Right cardiac atrium (tissue), 5 donors: ENCODE results near the gene SRGAP1. TPM values are rescaled to one million over a fixed set of nuclear protein-coding genes. Genes with fewer than 3 reads are reported as not detected.
"Not testable (repeated sequence)": the region's sequence is repeated elsewhere in the genome, so short reads cannot be mapped to it uniquely, and the experiment has no call there.

Experiments
- ATAC-seq, 2 donors: fragments of 200-7000 bp; cut with Tn5 transposase; one replicate each; pipeline versions ENCODE4 v1.8.0 to v1.9.1; 2020; ENCODE audit warnings: moderate library complexity in 2 of 2, mild to moderate bottlenecking in 1 of 2
- DNase-seq, 3 donors: peaks; one replicate each; pipeline ENCODE4 v3.0.0-alpha.2; 2020
- H3K27ac ChIP-seq: one replicate; pipeline ENCODE4 v1.5.1; 2013; ENCODE audit warnings: mild to moderate bottlenecking, low read length, control low read depth, moderate library complexity
- H3K27me3 ChIP-seq: one replicate; pipeline ENCODE4 v1.6.1; 2013; ENCODE audit not compliant: control insufficient read depth, insufficient read depth
- H3K4me1 ChIP-seq: one replicate; pipeline ENCODE4 v1.6.1; 2013; ENCODE audit warnings: low read length; ENCODE audit not compliant: control insufficient read depth, insufficient read depth
- H3K4me3 ChIP-seq: one replicate; pipeline ENCODE4 v1.5.1; 2013; ENCODE audit warnings: low read length, control low read depth
- H3K9me3 ChIP-seq: one replicate; pipeline ENCODE4 v1.6.1; 2013; ENCODE audit warnings: low read length; ENCODE audit not compliant: control insufficient read depth
- WGBS: extraction: QIAGEN DNeasy Blood & Tissue Kit; methylation state at CpG from one replicate; pipeline ENCODE4 v1.1.7; 2013; 5-methylcytosine and 5-hydroxymethylcytosine counted together
- intact Hi-C, 4 donors: fragments of 100-400 bp; cut with DNase I; formaldehyde crosslinking; loops; one replicate each; pipeline versions ENCODE4 v1.11.0 to v1.14.0; 2022 to 2023
- polyA plus RNA-seq: library from polyadenylated mRNA; stranded (reverse); fragments of 200-250 nt; gene quantifications from one replicate; pipeline ENCODE4 v1.2.3, GENCODE V29; 2013
- total RNA-seq, 4 donors: library from RNA; stranded (reverse); fragmentation: NEBNext Ultra II Directional; extraction: Animal tissue kit (Norgen Biotek cat#: 25700); gene quantifications; one replicate each; pipeline ENCODE4 v1.2.1, GENCODE V29; 2021
- donor health status: healthy with polysubstance abuse.
- donor health status: DM: no; HTN: yes; CAD: no.
- donor health status: DM: no; HTN: no; CAD: no.
- donor health status: DM: no; HTN: yes; CAD: no; lungs with severe emphysema.
- donor health status: DM: yes; HTN: yes; CAD: no.

The SRGAP1 gene
- total and polyA plus RNA-seq, 5 donors, result 1.7 to 5.5 (median 5.1) TPM

DNA sequence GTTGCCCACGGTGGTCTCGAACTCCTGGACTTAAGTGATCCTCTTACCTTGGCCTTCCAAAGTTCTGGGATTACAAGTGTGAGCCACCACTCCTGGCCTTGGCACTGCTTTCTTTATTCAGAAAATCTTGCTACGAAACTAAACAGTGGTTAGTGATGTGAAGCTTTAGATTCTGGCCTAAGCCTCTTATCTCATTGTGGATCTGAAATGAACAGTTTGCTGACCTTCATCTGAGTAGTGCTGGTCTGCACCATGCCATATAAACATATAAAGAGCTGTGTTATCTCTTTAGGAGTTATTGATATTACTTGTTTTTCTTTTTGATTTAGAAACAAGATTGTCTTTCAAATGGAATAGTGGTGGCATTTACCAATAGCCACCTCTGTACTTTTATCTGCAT, 22.6 kb downstream of the SRGAP1 start:
- WGBS, result 95% methylated on average over 3 of the region's 3 CpGs
- intact Hi-C loops, result no loop called here

DNA sequence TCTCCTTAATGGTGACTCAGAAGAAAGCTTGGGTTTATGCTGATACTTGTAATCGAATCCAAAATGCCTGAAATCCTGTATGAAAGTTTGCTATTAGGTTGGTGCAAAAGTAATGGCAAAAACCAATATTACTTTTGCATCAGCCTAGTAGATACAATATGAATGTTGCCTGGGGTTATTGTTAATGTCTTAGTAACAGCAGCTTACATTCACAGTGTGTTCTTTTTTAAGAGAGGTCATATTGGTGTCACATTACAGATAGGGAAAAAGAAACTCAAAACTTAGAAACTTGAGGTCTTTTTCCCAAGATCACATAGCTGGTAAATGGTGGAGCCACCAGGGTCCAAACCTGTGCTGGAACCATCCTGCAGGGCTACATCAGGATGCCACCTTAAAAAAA, 25.2 kb downstream of the SRGAP1 start:
- Histone ChIP-seq H3K4me3 (no peak overlapping the region), H3K27ac (no peak overlapping the region), H3K4me1 (peaks cover 1% of the 10 kb centered on the region), H3K27me3 (no peaks in the 10 kb centered on the region), H3K9me3 (no peaks in the 10 kb centered on the region)
- WGBS, result 97% methylated on average over 1 of the region's 1 CpG
- DNase-seq, result no peak
- intact Hi-C loops, result no loop called here
- no peak for ATAC-seq

More for the DNA sequence above, 22.6 kb downstream of the SRGAP1 start:
- Histone ChIP-seq H3K4me1 (peaks cover 1% of the 10 kb centered on the region), H3K4me3 (no peak overlapping the region), H3K27me3 (no peaks in the 10 kb centered on the region), H3K27ac (no peak overlapping the region), H3K9me3 (no peaks in the 10 kb centered on the region)
- DNase-seq (no peak), ATAC-seq (no peak)

DNA sequence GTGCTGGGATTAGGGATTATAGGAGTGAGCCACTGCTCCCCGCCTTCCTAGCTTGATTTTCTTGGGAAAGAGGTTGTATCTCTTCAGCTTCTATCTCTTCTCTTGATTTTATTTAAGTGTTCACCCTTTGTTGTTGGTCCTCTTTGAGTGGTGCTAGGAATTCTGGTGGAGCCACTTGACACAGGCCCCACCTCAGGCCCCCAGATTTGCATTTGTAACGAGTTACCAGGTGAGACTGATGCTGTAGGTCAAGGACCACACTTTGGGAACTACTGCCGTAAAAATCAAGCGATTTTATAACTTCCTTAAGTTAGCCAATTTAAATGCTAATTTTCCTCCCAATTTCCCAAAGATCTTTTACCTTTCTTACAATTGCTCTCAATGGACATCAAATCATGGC, 26.3 kb downstream of the SRGAP1 start:
- peaks cover 1% of the 10 kb centered on the region for H3K4me1 ChIP-seq
- WGBS, result 94% methylated on average over 4 of the region's 4 CpGs
- ATAC-seq (no peak), DNase-seq (no peak)
- no peak overlapping the region for H3K4me3 ChIP-seq
- intact Hi-C loops, result no loop called here
- H3K27ac ChIP-seq, result no peak overlapping the region
- no peaks in the 10 kb centered on the region for H3K27me3 ChIP-seq
- H3K9me3 ChIP-seq, result no peaks in the 10 kb centered on the region

DNA sequence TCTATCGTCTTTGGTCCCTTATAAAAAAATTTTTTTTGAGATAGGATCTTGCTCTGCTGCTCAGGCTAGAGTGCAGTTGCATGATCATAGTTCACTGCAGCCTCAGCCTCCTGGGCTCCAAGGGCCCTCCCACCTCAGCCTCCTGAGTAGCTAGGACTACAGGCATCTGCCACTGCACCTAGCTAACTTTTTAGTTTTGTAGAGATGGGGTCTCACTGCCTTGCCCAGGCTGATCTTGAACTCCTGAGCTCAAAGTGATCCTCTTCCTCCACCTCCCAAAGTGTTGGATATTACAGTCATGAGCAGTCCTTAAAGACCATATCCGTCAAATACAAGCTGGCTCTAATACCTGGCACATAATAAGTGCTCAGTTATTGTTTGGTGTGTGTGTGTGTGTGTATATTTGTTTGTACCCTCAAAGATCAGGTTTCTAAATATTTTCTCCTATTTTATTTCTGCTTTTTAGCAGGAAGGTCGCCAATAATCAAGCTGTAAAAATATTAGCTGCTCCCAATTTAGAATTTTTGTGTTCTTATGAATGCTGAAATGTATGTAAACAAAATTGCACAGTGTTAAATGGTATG, 30.5 kb downstream of the SRGAP1 start:
- WGBS, result 84% methylated on average over 3 of the region's 3 CpGs
- Histone ChIP-seq H3K27ac (no peak overlapping the region), H3K9me3 (no peaks in the 10 kb centered on the region), H3K4me1 (no peaks in the 10 kb centered on the region), H3K27me3 (no peaks in the 10 kb centered on the region), H3K4me3 (no peak overlapping the region)
- no peak for DNase-seq
- intact Hi-C loops, result no loop called here
- no peak for ATAC-seq

DNA sequence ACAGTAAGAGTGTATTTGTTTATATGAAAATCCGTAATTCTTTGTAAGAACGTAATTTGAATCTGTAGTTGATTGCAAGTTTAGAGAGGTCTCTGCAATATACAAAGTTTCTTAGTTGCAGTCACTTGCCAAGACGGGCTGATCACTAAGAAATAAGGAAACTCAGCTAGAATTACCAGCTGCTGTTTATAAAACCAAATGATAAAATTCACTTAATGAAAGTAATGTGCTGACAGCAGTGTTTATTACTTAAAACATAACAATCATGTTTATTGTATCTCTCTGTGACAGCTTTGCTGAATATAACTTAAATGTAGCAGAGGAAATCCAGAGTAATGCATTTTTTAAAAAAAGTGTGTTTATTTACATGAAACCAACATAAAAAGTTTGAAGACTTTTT, 31.2 kb downstream of the SRGAP1 start:
- Histone ChIP-seq H3K4me1 (no peaks in the 10 kb centered on the region), H3K9me3 (no peaks in the 10 kb centered on the region), H3K27ac (no peak overlapping the region), H3K4me3 (no peak overlapping the region), H3K27me3 (no peaks in the 10 kb centered on the region)
- WGBS, result 60% methylated on average over 3 of the region's 3 CpGs
- DNase-seq (no peak), ATAC-seq (no peak)
- intact Hi-C loops, result no loop called here

DNA sequence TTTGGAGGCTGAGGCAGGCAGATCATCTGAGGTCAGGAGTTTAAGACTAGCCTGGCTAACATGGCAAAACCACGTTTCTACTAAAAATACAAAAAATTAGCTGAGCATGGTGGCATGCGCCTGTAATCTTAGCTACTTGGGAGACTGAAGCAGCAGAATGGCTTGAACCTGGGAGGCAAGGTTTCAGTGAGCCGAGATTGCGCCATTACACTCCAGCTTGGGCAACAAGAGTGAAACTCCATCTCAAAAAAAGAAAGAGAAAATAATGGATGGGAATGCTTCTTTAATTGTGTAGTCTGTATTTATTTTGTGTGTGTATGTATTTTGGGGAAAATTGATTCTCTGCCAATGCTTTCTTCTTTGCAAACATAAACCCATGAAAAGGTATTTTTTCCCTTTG, 32.5 kb downstream of the SRGAP1 start:
- Histone ChIP-seq H3K4me1 (no peaks in the 10 kb centered on the region), H3K27me3 (no peaks in the 10 kb centered on the region), H3K9me3 (no peaks in the 10 kb centered on the region), H3K4me3 (no peak overlapping the region), H3K27ac (no peak overlapping the region)
- ATAC-seq (no peak), DNase-seq (no peak)
- 86% methylated on average over 4 of the region's 4 CpGs for WGBS
- intact Hi-C loops, result no loop called here

DNA sequence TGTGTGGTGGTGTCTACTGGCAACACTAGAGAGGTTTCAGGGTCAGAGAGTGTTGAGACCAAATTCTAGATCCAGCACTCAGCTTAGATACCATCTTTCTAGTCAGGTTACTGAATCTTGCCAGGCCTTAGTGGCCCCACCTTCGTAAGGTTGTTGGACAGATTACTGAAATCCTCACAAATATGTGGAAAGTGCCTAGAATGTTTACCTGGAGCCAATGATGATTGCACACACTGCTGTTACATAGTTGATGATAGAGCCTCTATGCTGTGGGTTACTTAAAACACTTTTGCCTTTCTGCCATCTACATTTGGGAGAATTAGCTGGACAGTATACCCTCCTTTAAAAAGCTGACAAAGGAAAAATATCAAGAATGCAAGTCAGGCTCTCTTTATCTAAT, 33.2 kb downstream of the SRGAP1 start:
- DNase-seq (no peak), ATAC-seq (no peak)
- H3K27ac ChIP-seq, result no peak overlapping the region
- intact Hi-C loops, result no loop called here
- H3K4me3 ChIP-seq, result no peak overlapping the region
- H3K9me3 ChIP-seq, result no peaks in the 10 kb centered on the region
- no peaks in the 10 kb centered on the region for H3K27me3 ChIP-seq
- 96% methylated on average over 1 of the region's 1 CpG for WGBS
- no peaks in the 10 kb centered on the region for H3K4me1 ChIP-seq

DNA sequence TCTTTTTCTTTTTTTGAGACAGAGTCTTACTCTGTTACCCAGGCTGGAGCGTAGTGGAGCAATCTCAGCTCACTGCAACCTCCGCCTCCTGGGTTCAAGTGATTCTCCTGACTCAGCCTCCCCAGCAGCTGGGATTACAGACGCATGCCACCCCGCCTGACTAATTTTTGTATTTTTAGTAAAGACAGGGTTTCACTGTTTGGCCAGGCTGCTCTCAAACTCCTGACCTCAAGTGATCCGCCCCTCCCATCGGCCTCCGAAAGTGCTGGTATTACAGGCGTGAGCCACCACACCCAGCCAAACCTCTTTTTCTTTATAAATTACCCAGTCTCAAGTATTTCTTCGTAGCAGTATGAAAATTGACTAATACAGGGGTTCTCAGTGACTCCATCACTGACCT, 35.7 kb downstream of the SRGAP1 start:
- H3K27ac ChIP-seq, H3K27me3 ChIP-seq, ATAC-seq, DNase-seq, H3K9me3 ChIP-seq, intact Hi-C loops, H3K4me1 ChIP-seq, H3K4me3 ChIP-seq: not testable (repeated sequence)
- 92% methylated on average over 9 of the region's 9 CpGs for WGBS

DNA sequence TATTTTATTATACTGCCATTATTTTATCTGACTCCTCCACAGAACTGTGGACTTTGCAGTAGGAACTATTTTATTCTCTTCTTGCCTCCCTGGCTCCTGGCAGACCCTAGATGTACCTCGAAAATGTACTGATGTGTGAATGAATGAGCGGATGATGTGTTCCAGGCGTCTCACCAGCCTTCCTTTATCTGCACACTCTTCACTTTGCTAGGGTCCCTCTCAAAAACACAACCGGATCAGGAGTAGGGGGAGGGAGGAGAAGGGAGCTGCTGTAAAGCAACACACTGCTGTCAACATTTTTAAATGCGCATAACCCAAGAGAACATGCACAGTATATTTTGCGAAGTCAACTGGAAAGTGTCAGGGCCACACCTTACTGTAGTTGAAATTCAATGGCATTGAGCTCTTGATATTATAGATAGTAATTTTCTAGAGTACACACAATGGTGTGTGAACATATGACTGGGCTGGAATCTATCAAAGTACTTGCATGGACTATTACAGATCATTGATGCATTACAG, 36.3 kb downstream of the SRGAP1 start:
- WGBS, result 64% methylated on average over 6 of the region's 6 CpGs
- no peak for DNase-seq
- Histone ChIP-seq H3K27me3 (no peaks in the 10 kb centered on the region), H3K27ac (no peak overlapping the region), H3K9me3 (no peaks in the 10 kb centered on the region), H3K4me3 (no peak overlapping the region), H3K4me1 (no peaks in the 10 kb centered on the region)
- ATAC-seq, result peak in 1 of 2 donors; percentile 67
- intact Hi-C loops, result no loop called here

DNA sequence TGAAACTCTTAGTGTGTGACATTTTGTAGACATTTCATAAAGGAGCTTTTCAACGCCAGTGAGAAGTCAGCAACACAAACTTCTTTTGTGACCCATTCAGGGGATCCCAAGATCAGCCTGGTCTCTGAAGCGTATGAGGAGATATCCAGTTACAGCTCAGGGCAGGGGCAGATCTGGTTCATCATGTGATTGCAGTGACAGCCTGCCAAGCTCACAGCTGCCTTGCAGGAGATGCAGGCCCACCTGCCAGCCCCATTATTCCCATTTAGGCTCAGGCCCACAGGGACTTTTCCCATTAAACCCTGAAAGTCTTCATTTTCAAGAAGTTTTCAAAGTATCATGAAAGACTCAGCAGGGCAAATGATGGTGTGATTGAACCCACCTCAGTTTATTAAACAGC, 38.3 kb downstream of the SRGAP1 start:
- intact Hi-C loops, result no loop called here
- no peaks in the 10 kb centered on the region for H3K4me1 ChIP-seq
- DNase-seq, result no peak
- H3K27ac ChIP-seq, result no peak overlapping the region
- H3K9me3 ChIP-seq, result no peaks in the 10 kb centered on the region
- H3K27me3 ChIP-seq, result no peaks in the 10 kb centered on the region
- ATAC-seq, result no peak
- 52% methylated on average over 2 of the region's 2 CpGs for WGBS
- H3K4me3 ChIP-seq, result no peak overlapping the region

DNA sequence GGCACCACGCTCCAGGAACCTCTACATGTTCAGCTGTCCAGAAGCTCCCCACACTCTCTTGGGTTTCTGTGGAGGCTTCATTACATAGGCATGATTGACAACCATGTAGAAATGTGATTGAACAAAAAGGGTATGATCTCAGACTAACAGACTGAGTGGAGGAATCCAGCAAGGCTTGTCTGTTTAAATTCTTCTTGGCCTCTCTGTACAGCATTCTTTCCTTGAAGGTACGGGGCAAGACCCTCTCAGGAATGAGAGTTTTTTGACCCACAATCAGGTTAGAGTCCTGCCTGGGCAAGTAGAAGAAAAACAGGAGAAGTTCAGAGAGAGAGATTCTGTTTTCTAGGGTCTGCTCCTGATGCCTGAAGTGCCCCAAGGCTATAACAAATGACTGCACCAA, 40.9 kb downstream of the SRGAP1 start:
- intact Hi-C loops, result no loop called here

More for the DNA sequence above, 40.9 kb downstream of the SRGAP1 start:
- Histone ChIP-seq H3K4me3 (no peak overlapping the region), H3K27ac (no peak overlapping the region), H3K4me1 (peaks cover 3% of the 10 kb centered on the region), H3K9me3 (no peaks in the 10 kb centered on the region), H3K27me3 (no peaks in the 10 kb centered on the region)
- ATAC-seq (no peak), DNase-seq (no peak)
- 96% methylated on average over 2 of the region's 2 CpGs for WGBS
